HG02870 (cell line): ENCODE results near the gene MGME1.

Experiments
- ATAC-seq: cut with Tn5 transposase; IDR thresholded peaks from one replicate; pipeline ENCODE4 v1.9.1; 2021; ENCODE audit warnings: mild to moderate bottlenecking, moderate library complexity; ENCODE audit not compliant: unreplicated experiment

The MGME1 gene

GRCh38 chr20:17990278-17990972, 21.6 kb downstream of the MGME1 start:
- no peak for ATAC-seq

GRCh38 chr20:17992224-17992637, 23.4 kb downstream of the MGME1 start:
- ATAC-seq, result peak; percentile 70

DNA sequence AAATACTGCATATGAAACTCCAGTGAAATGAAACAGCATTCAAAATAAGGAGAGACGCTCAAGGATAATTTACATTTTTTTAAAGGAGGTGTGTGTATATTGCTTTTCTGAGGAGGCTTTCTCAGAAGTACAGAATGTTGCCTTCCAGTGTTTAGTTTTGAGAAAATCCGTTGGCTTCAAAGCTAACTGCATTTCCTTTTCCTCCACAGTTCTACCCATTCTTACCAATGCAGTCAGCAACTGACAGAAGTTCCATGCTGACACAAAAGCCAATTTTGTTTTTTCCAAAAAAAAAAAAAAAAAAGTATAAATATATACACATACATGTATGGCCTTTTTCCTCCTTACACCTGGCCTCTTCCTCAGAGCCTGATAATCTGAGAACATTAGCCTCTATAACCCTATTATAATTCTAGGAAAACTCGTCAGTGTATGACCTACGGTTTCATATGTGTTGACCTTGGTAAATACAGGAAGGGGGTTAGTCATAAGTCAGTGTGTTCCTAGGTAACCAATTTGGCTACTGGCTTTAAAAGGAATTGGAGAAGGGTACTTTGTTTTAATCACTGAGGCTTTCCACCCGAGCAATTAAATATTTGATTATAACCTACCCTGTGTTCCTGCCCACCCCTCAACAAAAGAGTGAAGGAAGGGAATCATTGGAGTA, 24.2 kb downstream of the MGME1 start:
- no peak for ATAC-seq

DNA sequence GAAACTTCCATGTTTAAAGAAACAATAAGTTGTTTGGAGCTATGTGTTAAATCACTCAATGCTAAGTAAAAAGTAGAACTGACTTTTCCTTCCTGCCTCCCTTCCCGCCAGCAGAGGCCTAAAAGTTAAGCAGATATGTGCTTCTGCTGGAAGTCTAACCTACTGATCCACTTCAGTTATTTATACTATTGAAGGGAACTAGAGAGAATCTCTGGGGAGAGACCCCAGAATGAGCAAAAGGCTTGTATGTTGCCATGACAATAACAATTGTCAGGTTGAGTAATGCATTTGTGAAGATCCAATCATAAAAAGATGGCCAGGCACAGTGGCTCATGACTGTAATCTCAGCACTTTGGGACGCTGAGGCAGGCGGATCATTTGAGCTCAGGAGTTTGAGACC, 24.7 kb downstream of the MGME1 start:
- ATAC-seq, result no peak

DNA sequence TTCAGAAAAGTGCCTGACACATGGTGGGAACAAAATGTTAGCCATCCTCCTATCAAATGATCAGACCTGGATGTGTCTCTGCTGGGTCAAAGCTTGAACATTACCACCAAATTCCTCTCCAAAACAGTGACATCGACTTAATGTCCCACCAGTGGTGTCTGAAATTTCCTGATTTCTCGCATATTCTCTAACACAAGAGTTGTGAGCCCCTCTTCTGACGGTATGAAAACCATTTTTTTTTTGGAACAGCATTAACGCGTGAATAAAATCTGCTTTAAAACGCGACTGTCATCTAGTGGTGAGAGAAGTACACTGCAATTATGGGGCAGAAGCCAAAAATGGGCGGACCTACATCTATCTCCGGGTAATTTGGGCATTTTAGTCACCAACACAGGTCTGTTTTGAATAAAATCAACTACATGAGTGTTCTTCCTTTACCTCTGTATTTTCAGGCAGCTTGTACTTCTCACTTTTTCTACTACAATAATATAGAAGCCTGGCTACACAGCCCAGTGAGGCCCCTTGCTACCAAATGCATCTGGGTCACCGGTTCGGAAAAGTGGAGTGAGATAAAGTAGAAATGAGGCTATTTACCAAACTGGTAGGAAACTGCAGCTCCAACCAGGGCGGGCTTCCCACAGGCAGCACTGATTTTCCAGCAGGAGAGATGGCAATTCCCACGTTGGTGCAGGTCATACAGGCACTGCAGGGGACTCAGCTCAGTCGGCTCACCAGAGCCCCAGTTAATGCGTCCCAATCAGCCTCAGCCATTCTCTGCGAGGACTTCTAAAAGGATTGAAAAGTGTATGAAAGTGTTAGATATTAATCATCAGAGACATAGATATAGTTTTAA, 27.4 kb downstream of the MGME1 start:
- no peak for ATAC-seq

DNA sequence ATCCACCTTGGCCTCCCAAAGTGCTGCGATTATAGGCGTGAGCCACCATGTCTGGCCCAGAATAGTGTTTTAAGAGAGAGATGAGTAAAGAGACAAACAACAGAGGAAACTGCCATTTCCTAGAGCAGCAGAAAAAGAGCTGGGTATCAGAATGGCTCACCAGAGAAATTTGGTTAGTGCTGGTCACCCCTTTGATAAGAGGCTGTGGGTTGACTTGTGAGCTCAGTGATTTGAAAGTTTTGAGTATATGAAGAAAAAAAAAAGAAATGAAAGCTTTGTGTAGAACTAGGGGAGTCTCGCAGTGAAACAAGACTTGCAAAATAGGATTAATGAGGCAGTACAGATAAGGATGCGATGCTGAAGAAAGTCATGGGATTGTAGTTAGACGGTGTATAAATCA, 29.6 kb downstream of the MGME1 start:
- no peak for ATAC-seq

DNA sequence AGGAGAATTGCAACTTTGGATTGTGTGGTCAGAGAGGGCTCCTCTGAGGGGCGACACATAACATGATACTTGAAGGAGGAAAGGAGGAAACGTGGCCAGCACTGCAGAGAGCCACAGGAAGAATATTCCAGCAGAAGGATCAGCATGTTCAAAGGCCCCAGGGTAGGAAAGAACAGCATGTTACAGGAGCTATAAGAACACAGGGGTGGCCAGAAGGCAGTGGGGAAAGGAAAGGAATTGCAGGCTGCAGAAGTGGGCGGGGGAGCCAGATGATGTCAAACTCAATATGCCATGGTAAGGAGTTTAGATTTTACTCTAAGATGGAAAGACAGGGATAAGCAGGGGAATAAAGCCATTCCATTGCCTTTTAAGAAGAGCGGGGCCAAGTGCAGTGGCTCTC, 30.7 kb downstream of the MGME1 start:
- no peak for ATAC-seq

- ATAC-seq, result no peak
Measured at GRCh38 chr20:18001131-18001921, 32.5 kb downstream of the MGME1 start.

GRCh38 chr20:18003897-18004296, 35.1 kb downstream of the MGME1 start:
- ATAC-seq, result peak; percentile 33

DNA sequence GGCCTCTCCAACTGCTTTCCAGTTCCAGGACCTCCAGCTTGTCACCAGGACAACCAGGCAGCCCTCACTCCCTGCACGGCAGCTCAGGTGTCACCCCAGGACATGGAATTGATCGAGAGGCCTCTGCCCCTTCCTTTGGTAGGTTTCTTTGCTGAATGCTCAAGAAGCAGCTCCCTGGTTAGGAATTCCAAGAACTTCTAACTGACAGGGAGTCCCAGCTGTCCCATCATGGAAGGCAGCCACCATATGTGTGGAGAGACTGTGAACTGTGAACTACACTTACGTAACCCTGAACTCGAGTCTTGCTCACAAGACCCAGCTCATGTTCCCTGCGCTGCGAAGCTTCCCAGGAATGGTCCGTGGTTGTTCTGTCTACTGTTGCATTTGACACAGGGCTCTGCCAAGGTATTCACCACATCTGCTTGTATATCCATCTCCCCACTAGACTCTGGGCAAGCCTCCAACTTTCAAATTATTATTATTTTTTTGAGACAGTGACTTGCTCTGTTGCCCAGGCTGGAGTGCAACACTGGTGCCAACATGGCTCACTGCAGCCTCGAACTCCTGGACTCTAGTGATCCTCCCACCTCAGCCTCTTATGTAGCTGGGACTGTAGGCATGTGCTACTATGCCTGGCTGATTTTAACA, 35.7 kb downstream of the MGME1 start:
- no peak for ATAC-seq

- ATAC-seq, result peak; percentile 93
Measured at GRCh38 chr20:18005170-18005989, 36.6 kb downstream of the MGME1 start.

DNA sequence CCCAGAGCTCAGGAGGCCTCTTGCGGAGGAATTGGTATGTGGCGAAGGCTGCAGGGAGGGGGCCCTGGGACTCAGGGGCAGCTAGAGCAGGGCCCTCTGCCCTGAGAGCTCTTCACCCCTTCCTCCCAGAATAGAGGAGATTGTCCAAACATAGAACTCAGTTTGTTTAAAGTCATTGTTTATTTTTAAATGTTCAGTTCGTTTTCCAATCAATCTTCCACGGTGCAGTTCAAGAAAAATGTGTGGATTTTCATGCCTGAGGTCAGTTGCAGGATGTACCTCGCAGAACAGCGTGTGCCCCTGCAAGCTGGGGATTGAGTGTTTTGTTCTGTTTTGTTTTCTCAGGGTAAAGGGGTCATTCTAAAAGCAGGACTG, 37.2 kb downstream of the MGME1 start:
- no peak for ATAC-seq

GRCh38 chr20:18006684-18007083, 37.9 kb downstream of the MGME1 start:
- ATAC-seq, result no peak

DNA sequence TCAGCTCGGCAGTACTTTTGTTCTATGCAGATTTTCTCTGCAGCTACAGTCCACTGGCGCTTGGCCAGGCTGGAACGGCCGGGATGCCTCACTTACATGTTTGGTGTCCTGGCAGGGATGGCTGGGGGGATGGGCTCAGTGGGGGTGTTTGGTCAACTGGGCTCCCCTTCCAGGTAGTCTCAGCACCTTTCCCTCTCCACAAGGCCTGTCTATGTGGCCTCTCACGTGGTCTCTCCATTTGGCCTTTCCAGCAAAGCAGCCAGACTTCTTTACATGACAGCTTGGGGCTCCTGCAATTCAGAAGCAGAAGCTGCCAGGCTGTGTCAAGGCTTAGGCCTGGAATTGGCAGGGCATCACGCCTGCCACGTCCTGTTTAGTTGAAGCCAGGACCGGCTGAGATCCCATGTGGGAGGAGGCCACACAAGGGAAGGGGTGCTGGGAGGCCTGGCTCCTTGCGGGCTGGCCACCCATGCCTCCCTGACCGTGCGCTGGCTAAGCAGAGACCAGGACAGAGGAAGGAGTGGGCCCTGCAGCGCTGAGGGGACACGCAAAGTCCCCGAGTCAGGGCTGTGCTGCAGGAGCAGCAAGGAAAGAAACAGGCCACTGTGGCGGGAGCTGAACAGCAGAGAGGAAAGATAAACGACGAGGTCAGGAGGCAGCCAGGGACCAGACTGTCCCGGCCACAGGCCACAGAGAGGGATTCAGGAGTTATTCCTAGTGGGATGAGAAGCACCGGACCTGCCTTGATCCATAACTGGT, 38.9 kb downstream of the MGME1 start:
- ATAC-seq, result no peak

DNA sequence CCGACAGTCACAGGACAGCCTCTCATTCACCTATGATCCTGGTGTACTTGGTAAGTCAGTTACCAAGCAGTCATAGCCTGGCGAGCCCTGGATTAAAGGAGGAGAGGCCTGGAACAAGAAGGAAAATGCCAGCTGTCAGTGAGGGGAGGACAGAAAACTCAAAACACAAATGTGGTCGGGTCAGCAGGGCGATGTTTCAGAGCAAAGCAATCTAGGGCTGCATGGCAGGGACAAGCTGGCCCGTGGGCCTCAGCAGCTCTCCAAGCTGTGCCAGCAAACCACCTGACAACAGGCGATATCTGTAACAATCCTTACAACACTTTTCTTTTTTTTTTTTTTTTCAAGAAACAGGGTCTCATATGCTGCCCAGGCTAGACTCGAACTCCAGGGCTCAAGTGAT, 40.3 kb downstream of the MGME1 start:
- ATAC-seq, result no peak

DNA sequence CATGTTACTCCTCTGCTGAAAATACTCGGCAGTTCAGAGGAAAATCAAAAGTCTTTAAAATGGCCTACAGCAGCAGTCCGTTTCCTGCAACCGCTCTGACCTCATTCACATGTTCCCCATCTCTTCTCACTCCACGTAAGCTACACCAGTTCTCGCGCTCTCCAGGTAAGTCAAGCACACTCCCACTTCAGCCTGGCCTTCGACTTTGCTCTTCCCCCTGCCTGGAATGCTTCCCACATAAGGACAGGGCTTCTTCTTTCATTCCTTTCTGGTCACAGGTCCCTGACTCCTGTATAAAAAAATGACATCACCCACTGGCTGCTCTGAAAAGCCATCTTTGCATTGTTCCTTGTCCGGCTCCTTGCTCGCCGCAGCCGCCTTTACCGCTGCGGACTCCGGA, 42.7 kb downstream of the MGME1 start:
- ATAC-seq, result no peak

- ATAC-seq, result no peak
Measured at GRCh38 chr20:18011951-18012645, 43.3 kb downstream of the MGME1 start.

- no peak for ATAC-seq
Measured at GRCh38 chr20:18012901-18013300, 44.1 kb downstream of the MGME1 start.
